ENCODE data around the gene DCAF7. TPM values are rescaled to one million over a fixed set of nuclear protein-coding genes. Genes with fewer than 3 reads are reported as not detected.
A peak's percentile ranks its signal among the peaks of the same experiment; 100 is the strongest.

Gene DCAF7
- total RNA-seq, 2 donors from 2014 or later = 36.4 to 39.0 TPM

DNA sequence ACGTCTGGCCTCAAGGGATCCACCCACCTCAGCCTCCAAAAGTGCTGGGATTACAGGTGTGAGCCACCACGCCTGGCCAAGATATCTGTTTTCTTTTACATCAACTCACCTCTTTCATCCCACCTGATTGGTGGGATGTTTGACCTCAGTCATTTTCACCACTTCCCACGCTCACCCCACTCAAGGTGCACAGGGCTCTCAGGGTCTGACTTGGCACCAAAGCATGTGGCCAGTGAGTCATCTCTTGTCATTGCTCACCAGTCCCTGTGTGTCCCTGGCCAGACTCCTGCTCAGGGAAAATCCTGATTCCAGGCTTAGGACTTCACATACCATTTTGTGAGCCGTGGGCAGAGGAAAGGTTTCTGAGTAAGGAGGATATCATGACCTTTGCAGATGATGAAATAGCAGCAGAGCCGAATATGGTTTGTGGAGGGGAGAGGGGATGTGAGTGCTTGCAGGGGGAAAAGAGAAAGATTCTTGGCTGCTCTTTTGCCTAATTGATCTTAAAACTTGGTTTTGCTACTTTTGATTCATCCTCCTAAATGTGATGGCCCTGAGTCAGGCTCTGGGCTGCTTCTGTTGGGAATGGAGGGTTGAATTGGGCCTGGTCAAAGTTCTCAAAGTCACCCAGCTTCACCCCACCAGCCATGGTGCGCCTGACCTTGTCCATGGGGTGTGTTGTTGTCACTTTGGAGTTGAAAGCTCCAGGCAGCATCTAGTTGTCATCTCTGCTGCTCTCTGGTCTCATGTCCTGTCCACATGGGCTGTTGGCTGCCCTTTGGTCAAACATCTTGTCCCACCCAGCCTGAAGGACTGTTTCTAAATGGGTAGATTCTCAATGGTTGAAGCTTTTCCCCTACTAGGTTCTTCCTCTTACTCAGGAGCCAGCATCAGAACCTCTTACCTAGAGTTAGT, 33.1 kb upstream of the DCAF7 start:
- no peaks in the 10 kb centered on the region for H3K36me3 Mint-ChIP-seq (ENCODE audit: low read depth)
- ATAC-seq (no peak), DNase-seq (no peak)
- no peak overlapping the region for H3K4me3 Mint-ChIP-seq
- no peak overlapping the region for H3K27ac Mint-ChIP-seq
- no peaks in the 10 kb centered on the region for H3K9me3 ChIP-seq (ENCODE audit: control insufficient read depth, low read length, poor library complexity, severe bottlenecking)
- no peaks in the 10 kb centered on the region for H3K4me1 Mint-ChIP-seq
- H3K27me3 Mint-ChIP-seq = peaks cover 37% of the 10 kb centered on the region

DNA sequence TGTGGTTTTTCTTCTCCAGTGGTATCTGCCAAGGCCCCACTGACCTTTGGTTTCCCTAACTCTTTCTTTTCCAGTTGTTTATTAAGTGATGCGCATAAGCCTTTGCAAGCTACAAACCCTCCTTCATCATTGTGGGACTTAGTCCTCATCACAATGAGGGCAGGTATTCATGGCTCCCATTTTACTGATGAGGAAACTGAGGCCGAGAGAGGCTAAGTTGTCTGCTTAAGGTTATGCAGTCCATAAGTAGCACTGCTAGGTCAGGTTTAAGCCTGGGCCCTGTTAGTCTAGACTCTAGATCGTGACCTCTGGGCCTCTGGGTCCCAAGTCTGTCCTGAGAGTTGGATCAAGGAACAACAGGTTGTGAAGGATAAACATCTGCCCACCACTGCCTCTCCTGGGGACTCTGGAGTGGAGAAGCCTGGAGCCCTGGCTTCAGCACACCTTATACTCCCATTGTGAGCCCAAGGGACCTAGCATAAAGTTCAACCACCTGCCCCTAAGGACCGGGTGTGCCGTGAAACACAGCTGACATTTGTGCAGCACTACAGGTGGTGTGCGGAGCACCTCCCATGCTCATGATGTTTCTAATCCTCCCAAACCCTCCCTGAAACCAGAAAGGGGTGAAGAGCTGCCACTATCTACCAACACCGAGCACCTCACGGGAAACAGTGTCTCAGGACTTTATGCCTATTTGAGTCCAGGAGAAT, 32.3 kb upstream of the DCAF7 start:
- Mint-ChIP-seq H3K4me3 (no peak overlapping the region), H3K27ac (no peak overlapping the region), H3K4me1 (no peaks in the 10 kb centered on the region), H3K27me3 (peaks cover 37% of the 10 kb centered on the region), H3K36me3 (ENCODE audit: low read depth) (no peaks in the 10 kb centered on the region)
- no peaks in the 10 kb centered on the region for H3K9me3 ChIP-seq (ENCODE audit: control insufficient read depth, low read length, poor library complexity, severe bottlenecking)
- ATAC-seq (no peak), DNase-seq (no peak)

DNA sequence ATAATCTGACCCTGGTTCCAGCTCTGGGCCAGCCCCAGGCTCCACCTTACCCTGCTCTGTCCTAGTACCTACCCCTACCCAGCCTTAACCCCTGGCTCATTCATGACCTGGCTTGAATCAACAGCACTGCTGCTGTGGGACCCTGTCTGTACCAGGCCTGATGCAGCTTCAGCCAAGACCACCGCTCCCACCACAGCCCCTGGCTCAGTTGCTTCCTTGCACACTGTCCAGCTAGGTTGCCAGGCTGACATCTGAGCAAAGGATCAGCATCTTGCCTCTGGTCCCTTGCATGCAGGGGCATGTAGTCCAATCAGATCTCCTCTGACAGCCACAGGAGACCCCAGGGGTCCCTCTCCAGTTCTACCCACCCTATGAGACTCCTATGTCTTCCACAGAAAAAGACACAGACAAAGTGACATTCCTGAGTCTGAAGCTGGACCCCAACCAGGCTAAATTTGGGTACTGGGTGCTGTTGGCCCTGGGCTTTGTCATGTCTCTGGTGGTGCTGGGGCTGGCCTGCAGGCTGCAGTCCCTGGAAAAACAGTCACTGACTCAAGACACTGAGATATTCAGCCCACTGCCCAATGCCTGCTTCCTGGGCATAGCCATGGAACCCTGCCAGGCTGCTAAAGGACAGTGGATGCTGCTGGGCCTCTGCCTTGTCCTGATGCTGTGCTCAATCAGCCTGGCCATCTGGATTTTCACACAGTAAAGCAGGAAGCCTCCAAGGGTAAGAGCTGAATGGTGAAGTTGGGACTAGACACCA, 31.0 kb upstream of the DCAF7 start:
- ATAC-seq (no peak), DNase-seq (no peak)
- no peaks in the 10 kb centered on the region for H3K9me3 ChIP-seq (ENCODE audit: control insufficient read depth, low read length, poor library complexity, severe bottlenecking)
- Mint-ChIP-seq H3K27ac (no peak overlapping the region), H3K4me3 (no peak overlapping the region), H3K36me3 (ENCODE audit: low read depth) (peaks cover 2% of the 10 kb centered on the region), H3K4me1 (peaks cover 5% of the 10 kb centered on the region), H3K27me3 (peaks cover 40% of the 10 kb centered on the region)

DNA sequence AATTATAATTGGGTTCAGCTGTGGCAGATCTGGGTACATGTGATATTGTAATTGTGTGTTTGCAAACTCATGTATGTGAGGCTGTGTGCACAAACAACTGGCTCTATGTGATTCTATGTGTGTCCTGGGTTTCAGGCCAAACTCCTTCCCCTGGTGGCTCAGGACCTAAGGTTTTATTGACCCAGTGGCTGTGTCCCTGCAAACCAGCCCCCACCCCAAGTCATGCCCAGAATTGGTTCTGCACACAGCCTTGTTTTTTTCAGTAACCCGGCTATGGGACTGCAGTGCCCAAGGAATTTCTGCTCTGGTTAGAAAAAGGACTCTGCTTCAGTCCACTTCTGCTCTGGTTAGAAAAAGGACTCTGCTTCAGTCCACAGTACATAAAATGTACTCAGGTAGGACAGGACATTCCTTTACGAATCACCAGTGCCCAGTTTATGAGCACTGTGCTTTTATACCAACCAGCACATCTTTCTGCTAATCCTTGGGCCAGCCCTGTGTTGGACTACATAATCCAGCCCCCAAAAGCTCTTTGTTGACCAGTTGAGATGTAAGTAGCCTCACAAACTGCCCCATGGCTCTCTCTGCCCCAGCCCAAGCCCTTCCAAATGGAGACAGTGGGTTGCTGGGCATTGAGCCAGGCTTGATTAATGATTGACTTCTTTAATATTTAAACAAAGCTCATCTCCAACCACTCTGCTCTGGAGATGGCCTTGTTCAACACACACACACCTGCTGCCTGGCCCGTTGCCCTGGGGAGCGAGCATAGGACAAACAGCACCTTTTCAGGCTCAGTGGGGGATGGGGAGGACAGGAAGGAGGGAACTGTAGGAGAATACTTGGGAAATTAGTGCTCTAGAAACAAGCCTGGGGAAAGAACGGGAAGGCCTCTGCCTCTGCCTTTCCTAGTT, 30.1 kb upstream of the DCAF7 start:
- Mint-ChIP-seq H3K27ac (no peak overlapping the region), H3K4me3 (no peak overlapping the region), H3K36me3 (ENCODE audit: low read depth) (peaks cover 2% of the 10 kb centered on the region), H3K4me1 (peaks cover 5% of the 10 kb centered on the region), H3K27me3 (peaks cover 46% of the 10 kb centered on the region)
- ATAC-seq (no peak), DNase-seq (no peak)
- no peaks in the 10 kb centered on the region for H3K9me3 ChIP-seq (ENCODE audit: control insufficient read depth, low read length, poor library complexity, severe bottlenecking)

DNA sequence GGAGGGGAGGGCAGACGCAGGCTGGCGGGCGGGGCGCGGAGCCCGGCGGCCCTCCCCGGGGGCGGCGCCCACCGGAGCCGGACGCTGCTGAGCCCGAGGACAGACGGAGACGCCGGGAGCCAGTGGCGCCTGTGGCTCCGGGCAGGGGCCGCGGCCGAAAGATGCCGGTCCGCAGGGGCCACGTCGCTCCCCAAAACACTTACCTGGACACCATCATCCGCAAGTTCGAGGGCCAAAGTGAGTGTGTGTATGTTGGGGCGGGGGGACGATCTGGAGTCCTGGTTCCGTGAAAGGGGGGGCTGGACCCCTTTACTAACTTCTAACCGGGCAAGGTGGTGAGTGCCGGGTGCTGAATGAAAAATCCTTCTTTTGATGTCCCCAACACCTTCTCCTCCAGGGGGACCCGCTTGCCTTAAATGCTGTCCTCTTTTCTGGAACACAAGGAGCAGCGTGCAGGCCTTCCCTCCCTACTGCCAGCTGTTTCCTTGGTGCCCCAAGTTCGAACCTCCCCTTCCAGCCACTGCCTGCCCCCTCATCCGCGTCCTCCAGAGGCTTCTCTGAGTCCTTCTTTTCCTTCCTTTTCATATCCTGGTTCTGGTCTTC, 26.9 kb upstream of the DCAF7 start, which contains the start of gene KCNH6:
Gene KCNH6 (plus strand): TSS at position 106 of the 603 bp plus-strand sequence. CDS start 56 bp downstream, at position 162.
- peak; percentile 4 for ATAC-seq
- Mint-ChIP-seq H3K27me3 (peaks cover 46% of the 10 kb centered on the region), H3K4me1 (peaks cover 7% of the 10 kb centered on the region), H3K36me3 (ENCODE audit: low read depth) (peaks cover 2% of the 10 kb centered on the region), H3K27ac (no peak within 1 kb of the TSS), H3K4me3 (peak within 1 kb of the TSS; percentile 64)
- no peaks in the 10 kb centered on the region for H3K9me3 ChIP-seq (ENCODE audit: control insufficient read depth, low read length, poor library complexity, severe bottlenecking)
- DNase-seq = no peak

DNA sequence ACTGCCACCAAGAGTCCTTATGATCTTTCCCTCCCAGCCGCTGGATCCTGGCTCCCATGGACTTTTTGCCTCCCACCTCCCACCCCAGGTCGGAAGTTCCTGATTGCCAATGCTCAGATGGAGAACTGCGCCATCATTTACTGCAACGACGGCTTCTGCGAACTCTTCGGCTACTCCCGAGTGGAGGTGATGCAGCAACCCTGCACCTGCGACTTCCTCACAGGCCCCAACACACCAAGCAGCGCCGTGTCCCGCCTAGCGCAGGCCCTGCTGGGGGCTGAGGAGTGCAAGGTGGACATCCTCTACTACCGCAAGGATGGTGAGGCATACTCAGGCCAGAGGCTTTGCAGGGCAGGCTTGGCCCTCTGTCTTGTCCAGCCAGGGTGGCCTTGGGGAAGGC, 26.2 kb upstream of the DCAF7 start:
- DNase-seq (no peak), ATAC-seq (no peak)
- peaks cover 2% of the 10 kb centered on the region for H3K36me3 Mint-ChIP-seq (ENCODE audit: low read depth)
- H3K27me3 Mint-ChIP-seq = peaks cover 46% of the 10 kb centered on the region
- peak overlapping the region; percentile 64 for H3K4me3 Mint-ChIP-seq
- H3K27ac Mint-ChIP-seq = no peak overlapping the region
- no peaks in the 10 kb centered on the region for H3K9me3 ChIP-seq (ENCODE audit: control insufficient read depth, low read length, poor library complexity, severe bottlenecking)
- peaks cover 7% of the 10 kb centered on the region for H3K4me1 Mint-ChIP-seq

DNA sequence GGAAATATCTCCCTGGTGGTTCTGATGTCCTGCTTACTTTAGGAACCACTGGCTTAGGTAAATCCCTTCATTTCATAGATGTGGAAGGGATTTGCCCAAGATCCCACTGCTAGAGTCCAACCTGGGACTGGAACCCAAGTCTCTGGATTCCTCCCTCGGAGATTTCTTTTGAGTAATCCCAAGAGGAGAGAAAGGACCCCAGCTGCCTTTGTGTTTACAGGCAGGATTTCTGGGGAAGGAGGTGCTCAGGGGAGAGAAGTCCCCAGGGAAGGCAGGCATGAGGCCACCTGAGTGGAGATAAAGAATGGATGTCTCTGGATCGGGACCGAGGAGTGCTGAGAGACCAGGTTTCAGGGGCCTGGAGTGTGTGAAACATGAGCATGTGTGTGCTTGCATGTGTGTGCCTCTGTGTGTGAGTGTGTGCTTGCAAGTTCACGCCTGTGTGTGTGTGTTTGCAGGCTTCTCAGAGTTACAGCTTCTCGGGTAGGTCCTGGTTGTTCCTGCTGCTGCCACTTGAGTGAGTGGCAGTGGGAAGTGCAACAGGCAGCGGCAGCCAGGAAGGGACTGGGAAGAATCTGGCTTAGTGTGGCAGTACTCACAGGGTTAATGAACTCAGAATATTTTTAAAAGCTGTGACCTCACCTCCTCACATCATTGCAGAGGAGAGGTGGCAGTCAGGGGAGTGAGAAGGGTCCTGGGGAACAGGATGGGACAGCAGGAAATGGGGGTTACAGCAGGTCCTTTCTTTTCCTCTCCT, 24.9 kb upstream of the DCAF7 start:
- H3K27ac Mint-ChIP-seq = no peak overlapping the region
- peaks cover 7% of the 10 kb centered on the region for H3K4me1 Mint-ChIP-seq
- H3K9me3 ChIP-seq (ENCODE audit: control insufficient read depth, low read length, poor library complexity, severe bottlenecking) = no peaks in the 10 kb centered on the region
- no peak overlapping the region for H3K4me3 Mint-ChIP-seq
- no peak for ATAC-seq
- H3K36me3 Mint-ChIP-seq (ENCODE audit: low read depth) = peaks cover 2% of the 10 kb centered on the region
- no peak for DNase-seq
- H3K27me3 Mint-ChIP-seq = peaks cover 45% of the 10 kb centered on the region

DNA sequence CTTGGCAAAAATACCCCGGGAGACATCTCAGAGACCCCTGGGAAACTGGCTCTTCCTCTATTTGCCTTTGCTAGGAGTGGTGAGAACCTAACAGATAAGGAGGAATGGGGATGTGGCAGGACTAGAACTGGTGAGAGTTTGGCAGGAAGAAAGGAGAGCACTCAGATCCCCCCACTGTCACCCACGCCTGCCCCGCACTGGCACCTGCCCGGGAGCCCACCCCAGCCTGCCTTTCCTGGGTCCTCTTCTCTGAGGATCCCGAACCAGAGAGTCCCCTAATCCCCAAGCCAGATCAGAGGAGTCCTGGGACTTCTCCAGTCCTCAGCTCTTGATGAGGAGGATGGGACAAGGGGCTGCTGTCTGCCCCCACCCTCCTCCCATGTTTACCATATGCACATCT, 23.4 kb upstream of the DCAF7 start:
- peaks cover 2% of the 10 kb centered on the region for H3K36me3 Mint-ChIP-seq (ENCODE audit: low read depth)
- ATAC-seq = no peak
- H3K4me3 Mint-ChIP-seq = no peak overlapping the region
- H3K27me3 Mint-ChIP-seq = peaks cover 33% of the 10 kb centered on the region
- no peak overlapping the region for H3K27ac Mint-ChIP-seq
- peaks cover 7% of the 10 kb centered on the region for H3K4me1 Mint-ChIP-seq
- DNase-seq = no peak
- H3K9me3 ChIP-seq (ENCODE audit: control insufficient read depth, low read length, poor library complexity, severe bottlenecking) = no peaks in the 10 kb centered on the region

DNA sequence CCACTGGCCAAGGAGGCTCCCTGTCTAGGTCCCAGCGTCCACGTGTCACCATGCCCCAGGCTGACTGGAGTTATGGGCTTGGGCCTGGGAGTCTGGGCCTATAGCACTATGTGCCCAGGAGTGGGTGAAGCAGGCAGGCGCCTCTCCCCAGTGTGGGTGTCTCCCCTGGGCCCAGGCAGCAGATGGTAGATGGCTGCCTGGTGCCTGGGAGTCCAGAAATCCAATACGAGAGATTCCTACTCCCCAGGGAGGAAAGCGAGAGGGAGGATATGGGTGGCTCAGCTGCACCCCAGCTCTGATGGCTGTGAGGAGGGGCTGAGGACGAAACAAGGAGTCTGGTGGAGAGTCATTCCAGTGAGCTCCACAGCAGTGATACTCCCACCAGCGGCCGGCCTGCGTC, 22.1 kb upstream of the DCAF7 start:
- Mint-ChIP-seq H3K27ac (no peak overlapping the region), H3K36me3 (ENCODE audit: low read depth) (peaks cover 2% of the 10 kb centered on the region), H3K4me1 (peaks cover 7% of the 10 kb centered on the region), H3K27me3 (peaks cover 33% of the 10 kb centered on the region), H3K4me3 (no peak overlapping the region)
- no peak for DNase-seq
- no peaks in the 10 kb centered on the region for H3K9me3 ChIP-seq (ENCODE audit: control insufficient read depth, low read length, poor library complexity, severe bottlenecking)
- no peak for ATAC-seq

DNA sequence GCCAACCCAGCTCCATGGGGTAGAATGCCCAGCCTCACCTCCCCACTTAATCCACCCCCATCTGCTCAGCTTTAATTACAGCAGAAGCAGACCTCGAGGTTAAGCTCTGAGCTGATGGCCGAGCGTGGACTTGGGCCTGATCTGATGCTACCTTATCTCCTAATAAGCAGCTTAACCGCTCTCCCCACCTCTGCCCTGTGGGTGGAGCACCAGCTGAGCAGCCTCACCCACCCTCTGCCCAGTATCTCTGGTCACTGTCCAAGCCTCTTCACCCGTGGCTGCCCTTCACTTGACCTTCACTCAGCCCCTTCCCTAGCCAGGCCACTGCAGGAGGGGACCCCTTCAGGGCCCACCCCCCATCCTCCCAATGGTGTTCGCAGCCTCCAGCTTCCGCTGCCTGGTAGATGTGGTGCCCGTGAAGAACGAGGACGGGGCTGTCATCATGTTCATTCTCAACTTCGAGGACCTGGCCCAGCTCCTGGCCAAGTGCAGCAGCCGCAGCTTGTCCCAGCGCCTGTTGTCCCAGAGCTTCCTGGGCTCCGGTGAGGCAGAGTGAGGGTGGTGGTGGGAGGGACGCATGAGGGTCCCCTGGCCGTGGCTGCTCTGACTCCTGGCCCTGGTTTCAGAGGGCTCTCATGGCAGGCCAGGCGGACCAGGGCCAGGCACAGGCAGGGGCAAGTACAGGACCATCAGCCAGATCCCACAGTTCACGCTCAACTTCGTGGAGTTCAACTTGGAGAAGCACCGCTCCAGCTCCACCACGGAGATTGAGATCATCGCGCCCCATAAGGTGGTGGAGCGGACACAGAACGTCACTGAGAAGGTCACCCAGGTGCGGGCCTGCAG, 20.3 kb upstream of the DCAF7 start:
- H3K27me3 Mint-ChIP-seq = peaks cover 19% of the 10 kb centered on the region

DNA sequence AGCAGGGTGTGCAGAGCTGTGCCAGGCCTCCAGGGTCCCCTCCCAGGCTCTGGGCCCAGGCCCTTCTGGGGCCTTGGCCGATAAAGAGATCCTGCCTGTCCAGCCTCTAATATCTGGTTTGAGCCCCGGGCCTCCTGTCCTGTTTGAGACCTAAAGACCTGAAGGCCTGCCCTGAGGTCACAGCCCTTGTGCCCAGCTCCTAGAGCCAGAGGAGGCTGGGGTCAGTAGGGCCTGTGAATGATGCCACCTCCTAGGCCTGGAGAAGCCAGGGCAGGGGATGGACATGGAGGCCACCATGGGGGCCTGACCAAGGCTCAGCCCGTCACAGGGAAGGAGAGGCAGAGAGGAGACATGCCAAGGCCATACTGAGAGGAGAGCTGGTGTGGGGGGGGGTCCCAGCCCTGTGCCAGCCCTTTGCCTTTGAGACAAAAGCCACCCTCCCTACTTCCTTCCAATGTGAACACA, 19.7 kb upstream of the DCAF7 start:
- no peaks in the 10 kb centered on the region for H3K36me3 Mint-ChIP-seq (ENCODE audit: low read depth)
- ATAC-seq (no peak), DNase-seq (no peak)
- H3K27me3 Mint-ChIP-seq = peaks cover 19% of the 10 kb centered on the region
- H3K27ac Mint-ChIP-seq = no peak overlapping the region
- peaks cover 8% of the 10 kb centered on the region for H3K4me1 Mint-ChIP-seq
- no peak overlapping the region for H3K4me3 Mint-ChIP-seq
- no peaks in the 10 kb centered on the region for H3K9me3 ChIP-seq (ENCODE audit: control insufficient read depth, low read length, poor library complexity, severe bottlenecking)

More for the DNA sequence above, 20.3 kb upstream of the DCAF7 start:
- Mint-ChIP-seq H3K27ac (no peak overlapping the region), H3K4me1 (peaks cover 4% of the 10 kb centered on the region), H3K36me3 (ENCODE audit: low read depth) (no peaks in the 10 kb centered on the region), H3K4me3 (no peak overlapping the region)
- H3K9me3 ChIP-seq (ENCODE audit: control insufficient read depth, low read length, poor library complexity, severe bottlenecking) = no peaks in the 10 kb centered on the region
- DNase-seq (no peak), ATAC-seq (no peak)

All from T-helper 17 cell (primary cell).